Prostate gland (tissue), 2 donors: ENCODE data around the gene OR52A1. TPM values are rescaled to one million over a fixed set of nuclear protein-coding genes. Genes with fewer than 3 reads are reported as not detected.
"Not testable (repeated sequence)": the region's sequence is repeated elsewhere in the genome, so short reads cannot be mapped to it uniquely, and the experiment has no call there.

ENCODE experiments used
- DNase-seq: peaks from one replicate; pipeline ENCODE4 v3.0.0-alpha.2; 2019; ENCODE audit warnings: low spot score
- H3K27ac ChIP-seq, 2 donors: fragments of 200-600 bp; sonication (generic); 2 replicates each; pipeline ENCODE4 v1.5.1; 2017 to 2019
- H3K27me3 ChIP-seq: fragments of 200-600 bp; sonication (generic); replicated peaks from 2 replicates; pipeline ENCODE4 v1.5.1; 2019; ENCODE audit not compliant: insufficient read depth
- H3K36me3 ChIP-seq, 2 donors: fragments of 200-600 bp; sonication (generic); 1 replicate in 1 of 2; 2 replicates in 1 of 2; pipeline versions ENCODE4 v1.5.1 to v1.8.1; 2017 to 2019
- H3K4me1 ChIP-seq: fragments of 200-600 bp; sonication (generic); replicated peaks from 2 replicates; pipeline ENCODE4 v1.5.1; 2019
- H3K4me3 ChIP-seq, 2 donors: fragments of 200-600 bp; sonication (generic); 2 replicates each; pipeline ENCODE4 v1.5.1; 2017 to 2019
- H3K9me3 ChIP-seq: fragments of 200-600 bp; sonication (generic); 2 replicates; pipeline ENCODE4 v1.5.1; 2017
- CTCF ChIP-seq, 4 experiments: fragments of 200-600 bp in 2 of 4; fragments of 450-650 bp in 2 of 4; sonication (generic) in 2 of 4; IDR thresholded peaks; 1 replicate in 3 of 4; 2 replicates in 1 of 4; pipeline ENCODE4 v1.5.1; 2016 to 2019; ENCODE audit warnings: antibody characterized with exemption in 4 of 4, mild to moderate bottlenecking in 2 of 4, moderate library complexity in 2 of 4
- POLR2A ChIP-seq: fragments of 450-650 bp; IDR thresholded peaks from one replicate; pipeline ENCODE4 v1.6.1; 2016; ENCODE audit warnings: antibody characterized with exemption, mild to moderate bottlenecking
- POLR2AphosphoS5 ChIP-seq: sonication (generic); formaldehyde crosslinking; IDR thresholded peaks from one replicate; pipeline ENCODE4 v1.6.1; 2017; ENCODE audit warnings: antibody characterized with exemption
- WGBS: methylation state at CpG from one replicate; pipeline ENCODE4 v1.1.5; 2018; 5-methylcytosine and 5-hydroxymethylcytosine counted together
- intact Hi-C: fragments of 100-400 bp; cut with DNase I; formaldehyde crosslinking; loops from one replicate; pipeline ENCODE4 v1.14.2; 2022
- total RNA-seq, 2 donors: library from RNA; depleted of rRNA; stranded (reverse); fragments of >200 nt; gene quantifications; one replicate each; pipeline ENCODE4 v1.1.0, GENCODE V29; 2016

The OR52A1 gene
- total RNA-seq, 2 donors from 2014 or later = 0.17 TPM; not detected in 1

- 81% methylated on average over 10 of the region's 10 CpGs for WGBS
- H3K36me3 ChIP-seq = no peaks in the 10 kb centered on the region
Measured at GRCh38 chr11:5178046-5178837, 23.7 kb upstream of the OR52A1 start.

GRCh38 chr11:5174934-5175333 lies 20.4 kb upstream of the OR52A1 start:
- intact Hi-C loops = no loop called here
- WGBS = 97% methylated on average over 7 of the region's 7 CpGs
- TF ChIP-seq CTCF (IDR thresholded peaks at IDR 0.05) = no peak
- TF ChIP-seq POLR2A = no peak
- TF ChIP-seq POLR2AphosphoS5 = no peak
- Histone ChIP-seq H3K27me3 (no peaks in the 10 kb centered on the region), H3K27ac (no peak overlapping the region), H3K36me3 (no peaks in the 10 kb centered on the region), H3K9me3 (no peaks in the 10 kb centered on the region), H3K4me3 (no peak overlapping the region), H3K4me1 (no peaks in the 10 kb centered on the region)
- DNase-seq = no peak

More at GRCh38 chr11:5178046-5178837, 23.7 kb upstream of the OR52A1 start:
- no peak overlapping the region for H3K27ac ChIP-seq
- no peak overlapping the region for H3K4me3 ChIP-seq
- intact Hi-C loops = no loop called here
- no peaks in the 10 kb centered on the region for H3K4me1 ChIP-seq
- TF ChIP-seq POLR2AphosphoS5 (no peak), CTCF (IDR thresholded peaks at IDR 0.05) (no peak), POLR2A (no peak)
- no peak for DNase-seq
- H3K27me3 ChIP-seq = no peaks in the 10 kb centered on the region
- H3K9me3 ChIP-seq = no peaks in the 10 kb centered on the region

GRCh38 chr11:5171856-5172255 lies 17.3 kb upstream of the OR52A1 start:
- Histone ChIP-seq H3K4me1 (no peaks in the 10 kb centered on the region), H3K27ac (no peak overlapping the region), H3K36me3 (no peaks in the 10 kb centered on the region), H3K27me3 (no peaks in the 10 kb centered on the region), H3K9me3 (no peaks in the 10 kb centered on the region), H3K4me3 (no peak overlapping the region)
- 65% methylated on average over 2 of the region's 2 CpGs for WGBS
- intact Hi-C loops = no loop called here
- TF ChIP-seq POLR2A (no peak), POLR2AphosphoS5 (no peak), CTCF (IDR thresholded peaks at IDR 0.05) (no peak)
- DNase-seq = no peak

- H3K27me3 ChIP-seq, H3K36me3 ChIP-seq, DNase-seq, H3K4me3 ChIP-seq, H3K4me1 ChIP-seq, intact Hi-C loops, H3K9me3 ChIP-seq, H3K27ac ChIP-seq: not testable (repeated sequence)
Measured at GRCh38 chr11:5165898-5166297, 11.3 kb upstream of the OR52A1 start.

- H3K36me3 ChIP-seq, H3K4me1 ChIP-seq, DNase-seq, H3K9me3 ChIP-seq, H3K27ac ChIP-seq, H3K4me3 ChIP-seq, H3K27me3 ChIP-seq, intact Hi-C loops: not testable (repeated sequence)
- 76% methylated on average over 6 of the region's 6 CpGs for WGBS
Measured at GRCh38 chr11:5164807-5165206, 10.2 kb upstream of the OR52A1 start.

- 60% methylated on average over 1 of the region's 1 CpG for WGBS
- DNase-seq, H3K27ac ChIP-seq, H3K9me3 ChIP-seq, H3K4me3 ChIP-seq, H3K4me1 ChIP-seq, intact Hi-C loops, H3K36me3 ChIP-seq, H3K27me3 ChIP-seq: not testable (repeated sequence)
Measured at GRCh38 chr11:5161045-5161444, 6.5 kb upstream of the OR52A1 start.

GRCh38 chr11:5160217-5160616 lies 5.7 kb upstream of the OR52A1 start:
- DNase-seq, H3K9me3 ChIP-seq: not testable (repeated sequence)

More at GRCh38 chr11:5160217-5160616, 5.7 kb upstream of the OR52A1 start:
- H3K27ac ChIP-seq, H3K4me3 ChIP-seq, H3K36me3 ChIP-seq, H3K27me3 ChIP-seq, intact Hi-C loops, H3K4me1 ChIP-seq: not testable (repeated sequence)
- WGBS = 85% methylated on average over 4 of the region's 4 CpGs
